Right cardiac atrium (tissue), 5 donors: ENCODE data around the gene AACS. TPM values are rescaled to one million over a fixed set of nuclear protein-coding genes. Genes with fewer than 3 reads are reported as not detected.

Experiments used
- ATAC-seq, 2 donors: fragments of 200-7000 bp; cut with Tn5 transposase; one replicate each; pipeline versions ENCODE4 v1.8.0 to v1.9.1; 2020; ENCODE audit warnings: moderate library complexity in 2 of 2, mild to moderate bottlenecking in 1 of 2
- DNase-seq, 3 donors: peaks; one replicate each; pipeline ENCODE4 v3.0.0-alpha.2; 2020
- H3K27ac ChIP-seq: one replicate; pipeline ENCODE4 v1.5.1; 2013; ENCODE audit warnings: mild to moderate bottlenecking, low read length, control low read depth, moderate library complexity
- H3K27me3 ChIP-seq: one replicate; pipeline ENCODE4 v1.6.1; 2013; ENCODE audit not compliant: control insufficient read depth, insufficient read depth
- H3K4me1 ChIP-seq: one replicate; pipeline ENCODE4 v1.6.1; 2013; ENCODE audit warnings: low read length; ENCODE audit not compliant: control insufficient read depth, insufficient read depth
- H3K4me3 ChIP-seq: one replicate; pipeline ENCODE4 v1.5.1; 2013; ENCODE audit warnings: low read length, control low read depth
- H3K9me3 ChIP-seq: one replicate; pipeline ENCODE4 v1.6.1; 2013; ENCODE audit warnings: low read length; ENCODE audit not compliant: control insufficient read depth
- WGBS: extraction: QIAGEN DNeasy Blood & Tissue Kit; methylation state at CpG from one replicate; pipeline ENCODE4 v1.1.7; 2013; 5-methylcytosine and 5-hydroxymethylcytosine counted together
- intact Hi-C, 4 donors: fragments of 100-400 bp; cut with DNase I; formaldehyde crosslinking; loops; one replicate each; pipeline versions ENCODE4 v1.11.0 to v1.14.0; 2022 to 2023
- polyA plus RNA-seq: library from polyadenylated mRNA; stranded (reverse); fragments of 200-250 nt; gene quantifications from one replicate; pipeline ENCODE4 v1.2.3, GENCODE V29; 2013
- total RNA-seq, 4 donors: library from RNA; stranded (reverse); fragmentation: NEBNext Ultra II Directional; extraction: Animal tissue kit (Norgen Biotek cat#: 25700); gene quantifications; one replicate each; pipeline ENCODE4 v1.2.1, GENCODE V29; 2021
- donor health status: healthy with polysubstance abuse.
- donor health status: DM: no; HTN: yes; CAD: no.
- donor health status: DM: no; HTN: no; CAD: no.
- donor health status: DM: no; HTN: yes; CAD: no; lungs with severe emphysema.
- donor health status: DM: yes; HTN: yes; CAD: no.

The AACS gene
- total and polyA plus RNA-seq, 5 donors = 11.1 to 12.4 (median 11.2) TPM

DNA sequence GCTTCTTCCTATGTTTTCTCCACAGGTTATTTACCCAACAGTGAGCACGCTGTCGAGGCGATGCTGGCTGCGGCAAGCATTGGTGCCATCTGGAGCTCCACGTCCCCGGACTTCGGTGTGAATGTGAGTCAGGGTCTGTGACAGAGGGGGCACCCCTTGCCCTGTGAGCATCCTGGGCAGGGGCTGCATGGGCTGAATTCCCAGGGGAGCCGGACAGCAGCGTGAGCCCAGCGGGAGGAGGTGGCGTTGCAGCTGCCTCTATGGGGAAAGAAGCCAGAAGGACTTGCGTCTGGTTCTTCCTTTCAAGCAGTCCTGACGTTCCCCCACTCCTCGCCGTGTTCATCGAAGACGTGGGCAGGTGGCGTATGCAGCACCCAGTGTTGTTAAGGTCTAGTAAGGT is 26.2 kb downstream of the AACS start:
- 97% methylated on average over 18 of the region's 18 CpGs for WGBS
- H3K4me3 ChIP-seq = no peak overlapping the region
- no peaks in the 10 kb centered on the region for H3K9me3 ChIP-seq
- DNase-seq (no peak), ATAC-seq (no peak)
- intact Hi-C loops = no loop called here
- no peaks in the 10 kb centered on the region for H3K4me1 ChIP-seq
- no peak overlapping the region for H3K27ac ChIP-seq
- no peaks in the 10 kb centered on the region for H3K27me3 ChIP-seq

DNA sequence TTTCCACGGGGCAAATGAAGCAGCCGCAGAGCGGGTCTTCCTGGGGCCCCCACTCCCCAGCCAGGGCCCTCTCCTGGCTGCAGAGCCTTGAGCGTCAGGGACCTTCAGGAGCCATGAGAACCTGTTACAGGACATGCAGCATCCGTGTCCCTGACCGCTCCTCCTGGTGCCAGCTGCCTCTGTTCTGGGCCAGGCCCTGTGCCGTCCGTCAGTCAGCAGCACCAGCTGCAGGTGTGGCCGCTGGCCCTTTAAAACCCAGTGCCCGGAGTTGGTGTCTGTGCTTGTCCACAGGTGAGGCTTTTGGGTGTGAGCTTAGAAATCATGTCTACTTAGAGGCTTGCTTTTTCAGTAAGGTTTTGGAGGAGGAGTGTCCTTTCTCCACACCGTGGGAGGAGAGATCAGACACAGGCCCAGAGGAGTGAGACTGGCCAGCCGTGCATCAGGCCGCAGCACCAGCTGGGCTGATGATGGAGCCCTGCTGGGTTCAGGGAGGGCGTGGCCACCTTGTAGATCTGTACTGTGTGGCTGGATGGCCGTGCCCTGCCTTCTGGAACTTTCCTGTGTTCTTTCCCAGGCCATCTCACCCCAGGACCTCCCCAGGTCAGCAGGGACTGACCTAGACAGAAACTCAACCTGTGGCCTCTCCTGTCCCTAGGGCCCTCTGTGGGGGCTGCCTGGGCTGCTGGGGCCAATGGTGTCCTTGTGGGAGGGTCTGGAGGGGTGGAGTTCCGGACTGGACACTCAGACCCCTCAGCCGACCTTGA is 27.1 kb downstream of the AACS start:
- 84% methylated on average over 17 of the region's 17 CpGs for WGBS
- ATAC-seq (peak in 1 of 2 donors; percentile 21), DNase-seq (peak in 2 of 3 donors; percentile 41 to 65)
- intact Hi-C loops = no loop called here
- Histone ChIP-seq H3K4me1 (no peaks in the 10 kb centered on the region), H3K4me3 (no peak overlapping the region), H3K27me3 (no peaks in the 10 kb centered on the region), H3K27ac (no peak overlapping the region), H3K9me3 (no peaks in the 10 kb centered on the region)

GRCh38 chr12:125092872-125093680 is 27.8 kb downstream of the AACS start:
- Histone ChIP-seq H3K27ac (no peak overlapping the region), H3K27me3 (no peaks in the 10 kb centered on the region), H3K9me3 (no peaks in the 10 kb centered on the region), H3K4me3 (no peak overlapping the region), H3K4me1 (no peaks in the 10 kb centered on the region)
- 57% methylated on average over 19 of the region's 19 CpGs for WGBS
- intact Hi-C loops = no loop called here
- DNase-seq (peak; percentile 75 to 81 (median 79)), ATAC-seq (peak; percentile 67 to 79)

DNA sequence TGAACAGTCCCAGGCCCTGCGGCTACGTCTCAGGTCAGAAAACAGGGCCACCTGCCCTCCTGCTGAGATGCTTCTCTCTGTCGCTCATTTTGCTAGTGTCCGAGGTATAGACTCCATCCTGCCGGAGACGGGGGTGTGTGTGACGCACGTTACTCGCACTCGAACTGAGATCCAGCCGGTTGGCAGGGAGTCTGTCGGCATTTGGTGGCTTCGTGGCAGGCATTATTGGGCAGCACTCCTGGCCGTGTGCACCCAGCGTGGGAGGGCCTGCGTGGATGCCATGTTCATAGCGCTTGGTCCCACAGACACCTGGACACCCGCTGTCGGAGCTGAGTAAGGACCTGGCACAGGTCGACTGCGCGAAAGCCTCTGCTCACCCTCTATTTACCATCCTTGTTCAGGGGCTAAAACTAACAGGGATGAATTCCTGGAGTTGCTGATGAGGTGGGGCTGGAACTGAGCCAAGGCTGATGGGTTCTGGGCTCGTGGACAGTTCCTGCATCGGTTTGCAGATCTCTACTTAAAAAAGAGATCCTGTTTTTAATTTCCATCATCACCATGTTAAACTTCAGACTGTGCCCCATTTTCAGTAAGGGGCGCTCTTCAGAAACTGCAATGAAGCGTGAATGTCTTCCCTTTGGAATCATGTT is 28.6 kb downstream of the AACS start:
- Histone ChIP-seq H3K27ac (no peak overlapping the region), H3K9me3 (no peaks in the 10 kb centered on the region), H3K4me1 (no peaks in the 10 kb centered on the region), H3K27me3 (no peaks in the 10 kb centered on the region), H3K4me3 (no peak overlapping the region)
- WGBS = 85% methylated on average over 26 of the region's 26 CpGs
- DNase-seq = no peak
- no peak for ATAC-seq
- intact Hi-C loops = no loop called here

- ATAC-seq (no peak), DNase-seq (no peak)
- Histone ChIP-seq H3K9me3 (no peaks in the 10 kb centered on the region), H3K27ac (no peak overlapping the region), H3K4me1 (no peaks in the 10 kb centered on the region), H3K27me3 (no peaks in the 10 kb centered on the region), H3K4me3 (no peak overlapping the region)
- 83% methylated on average over 7 of the region's 7 CpGs for WGBS
- intact Hi-C loops = no loop called here
Measured at GRCh38 chr12:125096894-125097293, 31.7 kb downstream of the AACS start.

GRCh38 chr12:125097427-125097826 is 32.2 kb downstream of the AACS start:
- DNase-seq (no peak), ATAC-seq (no peak)
- WGBS = 72% methylated on average over 12 of the region's 12 CpGs
- Histone ChIP-seq H3K4me3 (no peak overlapping the region), H3K27me3 (no peaks in the 10 kb centered on the region), H3K27ac (no peak overlapping the region), H3K9me3 (no peaks in the 10 kb centered on the region), H3K4me1 (no peaks in the 10 kb centered on the region)
- intact Hi-C loops = no loop called here

DNA sequence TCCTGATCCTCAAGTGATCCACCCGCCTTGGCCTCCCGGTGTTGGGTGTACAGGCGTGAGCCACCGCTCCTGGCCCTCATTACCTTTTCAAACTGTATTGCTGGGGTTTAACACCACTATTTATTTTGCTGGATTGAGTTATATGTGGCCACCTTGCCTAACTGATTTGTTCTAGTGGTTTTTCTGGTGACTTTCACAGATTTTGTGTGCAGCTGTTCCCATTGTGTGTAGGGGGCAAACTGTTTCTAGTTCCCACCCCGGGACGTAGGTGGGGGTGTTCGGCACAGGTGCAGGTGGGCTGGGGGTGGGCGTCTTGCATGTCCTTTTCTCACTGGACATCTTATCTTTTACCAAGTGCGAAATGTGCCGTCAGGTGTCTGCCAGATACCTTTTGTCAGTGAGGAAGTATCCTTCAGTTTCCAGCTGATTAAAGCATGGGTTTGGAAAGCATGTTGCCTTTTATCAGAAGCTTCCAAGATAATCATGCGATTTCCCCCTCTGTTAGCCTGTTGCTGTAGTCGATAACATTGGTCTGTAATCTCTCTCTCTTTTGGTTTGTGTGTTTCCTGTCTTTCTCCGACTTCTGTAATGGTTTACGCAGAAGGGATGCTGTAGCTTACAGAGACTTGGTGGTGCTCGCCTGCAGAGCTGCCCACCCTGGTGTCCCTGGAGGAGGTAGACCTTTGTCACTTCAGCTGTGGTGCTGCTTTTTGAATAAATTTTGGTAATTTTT is 33.6 kb downstream of the AACS start:
- H3K9me3 ChIP-seq = no peaks in the 10 kb centered on the region
- WGBS = 46% methylated on average over 15 of the region's 15 CpGs
- H3K4me3 ChIP-seq = no peak overlapping the region
- H3K4me1 ChIP-seq = no peaks in the 10 kb centered on the region
- no peak overlapping the region for H3K27ac ChIP-seq
- ATAC-seq (no peak), DNase-seq (no peak)
- no peaks in the 10 kb centered on the region for H3K27me3 ChIP-seq
- intact Hi-C loops = no loop called here

GRCh38 chr12:125099409-125099782 is 34.2 kb downstream of the AACS start:
- Histone ChIP-seq H3K4me1 (no peaks in the 10 kb centered on the region), H3K27me3 (no peaks in the 10 kb centered on the region), H3K27ac (no peak overlapping the region), H3K9me3 (no peaks in the 10 kb centered on the region), H3K4me3 (no peak overlapping the region)
- 91% methylated on average over 7 of the region's 7 CpGs for WGBS
- intact Hi-C loops = no loop called here
- ATAC-seq (no peak), DNase-seq (no peak)

GRCh38 chr12:125100551-125101434 is 35.6 kb downstream of the AACS start:
- DNase-seq (no peak), ATAC-seq (no peak)
- H3K27ac ChIP-seq = no peak overlapping the region
- no peaks in the 10 kb centered on the region for H3K27me3 ChIP-seq
- H3K4me1 ChIP-seq = no peaks in the 10 kb centered on the region
- intact Hi-C loops = no loop called here
- no peaks in the 10 kb centered on the region for H3K9me3 ChIP-seq
- no peak overlapping the region for H3K4me3 ChIP-seq
- 87% methylated on average over 9 of the region's 9 CpGs for WGBS

- ATAC-seq = no peak
- 80% methylated on average over 10 of the region's 10 CpGs for WGBS
Measured at GRCh38 chr12:125104982-125105381, 39.7 kb downstream of the AACS start.

More at GRCh38 chr12:125104982-125105381, 39.7 kb downstream of the AACS start:
- Histone ChIP-seq H3K4me3 (no peak overlapping the region), H3K9me3 (no peaks in the 10 kb centered on the region), H3K27me3 (no peaks in the 10 kb centered on the region), H3K27ac (no peak overlapping the region), H3K4me1 (no peaks in the 10 kb centered on the region)
- DNase-seq = no peak
- intact Hi-C loops = no loop called here
